PC-3 (cell line): ENCODE data around the gene SYPL1.

Experiments
- CTCF ChIP-seq: fragments of 300-600 bp; sonication (generic); conservative IDR thresholded peaks from 2 replicates; pipeline ENCODE4 v1.5.1; 2017; ENCODE audit warnings: antibody characterized with exemption, low read depth, mild to moderate bottlenecking, low read length
- EZH2 ChIP-seq: fragments of 300-600 bp; sonication (generic); IDR thresholded peaks from one replicate; pipeline ENCODE4 v1.6.1; 2017; ENCODE audit warnings: antibody characterized with exemption, mild to moderate bottlenecking, low read length; ENCODE audit not compliant: unreplicated experiment

- no peak for TF ChIP-seq CTCF
- no peak for TF ChIP-seq EZH2
These were observed 16.5 kb downstream of the SYPL1 start for GRCh38 chr7:106095634-106096033.
